Urinary bladder (tissue), 4 donors: ENCODE measurements around the gene ZFP36L2. TPM values are rescaled to one million over a fixed set of nuclear protein-coding genes. Genes with fewer than 3 reads are reported as not detected.
"Not testable (repeated sequence)": the region's sequence is repeated elsewhere in the genome, so short reads cannot be mapped to it uniquely, and the experiment has no call there.

Source experiments
- DNase-seq: peaks from one replicate; pipeline ENCODE4 v3.0.0-alpha.2; 2015; ENCODE audit errors: extremely low spot score
- H3K27ac ChIP-seq: one replicate; pipeline ENCODE4 v1.5.1; 2013; ENCODE audit warnings: low read depth, mild to moderate bottlenecking, moderate library complexity
- H3K36me3 ChIP-seq: one replicate; pipeline ENCODE4 v1.6.1; 2013; ENCODE audit warnings: mild to moderate bottlenecking, moderate library complexity; ENCODE audit not compliant: insufficient read depth
- H3K4me1 ChIP-seq: one replicate; pipeline ENCODE4 v1.6.1; 2013; ENCODE audit warnings: mild to moderate bottlenecking, moderate library complexity; ENCODE audit not compliant: insufficient read depth
- H3K4me3 ChIP-seq: one replicate; pipeline ENCODE4 v1.5.1; 2013; ENCODE audit warnings: low read depth, low read length
- WGBS: extraction: QIAGEN DNeasy Blood & Tissue Kit; methylation state at CpG from one replicate; pipeline ENCODE4 v1.1.7; 2013; 5-methylcytosine and 5-hydroxymethylcytosine counted together
- polyA plus RNA-seq: library from polyadenylated mRNA; stranded (reverse); fragments of 200-250 nt; gene quantifications from one replicate; pipeline ENCODE4 v1.2.3, GENCODE V29; 2013
- total RNA-seq: library from RNA; depleted of rRNA; stranded (reverse); fragments of >200 nt; gene quantifications from one replicate; pipeline ENCODE4 v1.2.3, GENCODE V29; 2014
- donor health status: healthy with polysubstance abuse.
- donor health status: healthy.

ZFP36L2 gene
- total and polyA plus RNA-seq, 2 donors, result 54.8 to 145 TPM

GRCh38 chr2:43199492-43200488, 26.6 kb downstream of the ZFP36L2 start:
- Histone ChIP-seq H3K36me3 (no peaks in the 10 kb centered on the region), H3K4me3 (no peak overlapping the region), H3K27ac (no peak overlapping the region), H3K4me1 (no peaks in the 10 kb centered on the region)
- WGBS, result 83% methylated on average over 16 of the region's 16 CpGs
- DNase-seq, result no peak

- H3K27ac ChIP-seq, result no peak overlapping the region
- WGBS, result 99% methylated on average over 6 of the region's 6 CpGs
- DNase-seq, result no peak
- H3K36me3 ChIP-seq, result no peaks in the 10 kb centered on the region
- no peak overlapping the region for H3K4me3 ChIP-seq
- H3K4me1 ChIP-seq, result no peaks in the 10 kb centered on the region
Observed at GRCh38 chr2:43198263-43198662, 28.1 kb downstream of the ZFP36L2 start.

- WGBS, result 90% methylated on average over 5 of the region's 5 CpGs
- no peak for DNase-seq
- Histone ChIP-seq H3K36me3 (no peaks in the 10 kb centered on the region), H3K4me1 (no peaks in the 10 kb centered on the region), H3K4me3 (no peak overlapping the region), H3K27ac (no peak overlapping the region)
Observed at GRCh38 chr2:43197588-43197896, 28.9 kb downstream of the ZFP36L2 start.

GRCh38 chr2:43196768-43197587, 29.4 kb downstream of the ZFP36L2 start:
- Histone ChIP-seq H3K27ac (no peak overlapping the region), H3K36me3 (no peaks in the 10 kb centered on the region), H3K4me1 (no peaks in the 10 kb centered on the region), H3K4me3 (no peak overlapping the region)
- no peak for DNase-seq
- WGBS, result 75% methylated on average over 12 of the region's 12 CpGs

- H3K4me3 ChIP-seq, result no peak overlapping the region
- no peak for DNase-seq
- no peaks in the 10 kb centered on the region for H3K36me3 ChIP-seq
- 78% methylated on average over 13 of the region's 13 CpGs for WGBS
- H3K27ac ChIP-seq, result peak overlapping the region; percentile 53
- no peaks in the 10 kb centered on the region for H3K4me1 ChIP-seq
Observed at GRCh38 chr2:43194121-43194869, 32.1 kb downstream of the ZFP36L2 start.

GRCh38 chr2:43193652-43194120, 32.7 kb downstream of the ZFP36L2 start:
- no peak for DNase-seq
- Histone ChIP-seq H3K4me3 (no peak overlapping the region), H3K27ac (peak overlapping the region; percentile 53), H3K36me3 (no peaks in the 10 kb centered on the region), H3K4me1 (no peaks in the 10 kb centered on the region)
- 83% methylated on average over 4 of the region's 4 CpGs for WGBS

- Histone ChIP-seq H3K36me3 (no peaks in the 10 kb centered on the region), H3K4me3 (no peak overlapping the region), H3K4me1 (no peaks in the 10 kb centered on the region), H3K27ac (no peak overlapping the region)
- DNase-seq, result no peak
- WGBS, result 92% methylated on average over 12 of the region's 12 CpGs
Observed at GRCh38 chr2:43192744-43193651, 33.4 kb downstream of the ZFP36L2 start.

GRCh38 chr2:43191947-43192516, 34.4 kb downstream of the ZFP36L2 start:
- H3K36me3 ChIP-seq, result no peaks in the 10 kb centered on the region
- H3K4me1 ChIP-seq, result no peaks in the 10 kb centered on the region
- H3K4me3 ChIP-seq, result no peak overlapping the region
- H3K27ac ChIP-seq, result no peak overlapping the region
- no peak for DNase-seq
- WGBS, result 87% methylated on average over 3 of the region's 3 CpGs

GRCh38 chr2:43190311-43191052, 35.9 kb downstream of the ZFP36L2 start:
- 95% methylated on average over 10 of the region's 10 CpGs for WGBS
- H3K4me1 ChIP-seq, result no peaks in the 10 kb centered on the region

GRCh38 chr2:43189861-43190260, 36.5 kb downstream of the ZFP36L2 start:
- DNase-seq, H3K4me1 ChIP-seq, H3K36me3 ChIP-seq, H3K4me3 ChIP-seq, H3K27ac ChIP-seq: not testable (repeated sequence)
- WGBS, result 96% methylated on average over 7 of the region's 7 CpGs

More at GRCh38 chr2:43190311-43191052, 35.9 kb downstream of the ZFP36L2 start:
- Histone ChIP-seq H3K27ac (no peak overlapping the region), H3K36me3 (no peaks in the 10 kb centered on the region), H3K4me3 (no peak overlapping the region)
- no peak for DNase-seq

GRCh38 chr2:43188561-43189386, 37.6 kb downstream of the ZFP36L2 start:
- no peak overlapping the region for H3K4me3 ChIP-seq
- no peak overlapping the region for H3K27ac ChIP-seq
- H3K4me1 ChIP-seq, result no peaks in the 10 kb centered on the region

More at GRCh38 chr2:43188561-43189386, 37.6 kb downstream of the ZFP36L2 start:
- WGBS, result 94% methylated on average over 16 of the region's 16 CpGs
- no peak for DNase-seq
- no peaks in the 10 kb centered on the region for H3K36me3 ChIP-seq
